GM19023 (cell line): ENCODE measurements around the gene GIT1.

Experiments used
- ATAC-seq: cut with Tn5 transposase; IDR thresholded peaks from one replicate; pipeline ENCODE4 v1.9.1; 2021; ENCODE audit warnings: mild to moderate bottlenecking, moderate library complexity; ENCODE audit not compliant: unreplicated experiment

GIT1 gene

DNA sequence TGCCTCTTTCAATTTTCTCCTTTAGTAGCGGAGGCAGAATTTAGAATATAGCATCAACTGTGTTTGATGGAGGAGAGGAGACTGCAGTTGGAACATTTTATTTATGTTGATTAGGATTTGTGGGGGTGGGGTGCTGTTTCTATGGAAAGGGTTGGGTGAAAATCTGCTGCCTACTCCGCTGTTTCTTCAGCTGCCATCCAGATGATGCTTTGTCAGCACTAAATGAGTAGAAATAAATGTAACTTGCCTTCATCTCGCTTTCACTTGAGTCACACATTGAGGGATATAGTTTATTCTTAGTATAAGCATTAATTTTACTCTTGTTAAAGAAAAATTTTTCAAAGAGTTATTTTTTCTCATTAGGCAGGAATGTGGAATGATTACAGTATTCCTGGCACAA, 64.8 kb downstream of the GIT1 start:
- ATAC-seq: no peak
